GM19468 (cell line): ENCODE results near the gene MRPL21.

Source experiments
- ATAC-seq: cut with Tn5 transposase; IDR thresholded peaks from one replicate; pipeline ENCODE4 v1.9.1; 2021; ENCODE audit warnings: mild to moderate bottlenecking, moderate library complexity, moderate number of reproducible peaks; ENCODE audit not compliant: unreplicated experiment; ENCODE audit errors: extremely low read depth

The MRPL21 gene

DNA sequence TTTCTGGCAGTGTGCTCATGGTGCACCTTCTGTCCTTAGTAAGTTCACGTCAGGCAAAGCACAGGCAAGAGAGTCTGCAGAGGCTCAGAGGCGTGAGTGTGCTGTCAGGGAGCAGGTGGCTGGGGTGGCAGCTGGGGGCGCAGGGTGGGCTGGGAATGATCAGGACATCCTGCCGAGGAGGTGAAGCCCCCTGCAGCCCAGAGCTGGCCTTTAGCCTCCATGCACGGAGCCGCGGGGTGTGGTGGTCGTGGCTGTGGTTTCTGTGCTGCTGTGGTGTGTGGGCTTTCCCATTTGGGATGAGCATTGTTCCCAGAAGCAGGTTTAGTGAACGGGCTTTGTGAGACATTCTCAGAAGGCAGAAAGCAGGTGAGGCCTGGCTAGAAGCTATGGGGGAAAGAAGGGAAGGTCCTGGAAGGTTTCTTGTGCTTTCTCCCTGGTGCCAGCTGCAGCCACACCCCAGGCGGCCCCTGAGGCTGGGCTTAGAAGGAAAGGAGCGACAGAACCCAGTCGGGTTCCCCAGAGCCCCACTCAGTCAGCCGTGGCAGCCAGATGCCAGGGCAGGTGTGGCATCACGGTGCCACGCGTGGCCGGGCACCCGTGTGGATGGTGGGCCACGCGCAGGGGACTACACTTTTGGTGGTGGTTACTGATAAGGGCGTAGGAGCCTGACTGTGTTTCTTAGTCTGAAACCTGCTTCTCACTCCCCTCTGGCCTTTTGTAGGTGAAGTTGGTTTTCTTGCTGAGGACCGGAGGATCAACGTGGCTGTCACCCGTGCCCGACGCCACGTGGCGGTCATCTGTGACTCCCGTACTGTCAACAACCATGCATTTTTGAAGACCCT is 32.1 kb upstream of the MRPL21 start:
- ATAC-seq, result no peak

DNA sequence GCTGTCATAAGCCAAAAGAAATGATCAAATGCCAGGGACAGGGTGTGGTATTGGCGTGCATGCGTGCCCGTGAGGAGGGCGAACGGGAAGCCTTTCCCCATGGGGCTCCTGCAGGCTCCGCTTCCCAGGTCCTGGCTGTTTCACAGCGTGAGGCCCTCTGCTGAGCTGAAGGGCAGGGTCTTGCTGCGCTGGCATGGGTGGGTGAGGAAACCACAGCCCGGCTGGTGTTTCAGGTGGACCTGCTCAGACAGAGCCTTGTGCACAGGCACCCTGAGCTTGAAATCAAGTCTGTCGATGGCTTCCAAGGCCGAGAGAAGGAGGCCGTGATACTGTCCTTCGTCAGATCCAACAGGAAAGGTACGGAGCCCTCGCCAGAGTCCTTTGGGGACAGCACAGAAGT is 31.4 kb upstream of the MRPL21 start:
- no peak for ATAC-seq

DNA sequence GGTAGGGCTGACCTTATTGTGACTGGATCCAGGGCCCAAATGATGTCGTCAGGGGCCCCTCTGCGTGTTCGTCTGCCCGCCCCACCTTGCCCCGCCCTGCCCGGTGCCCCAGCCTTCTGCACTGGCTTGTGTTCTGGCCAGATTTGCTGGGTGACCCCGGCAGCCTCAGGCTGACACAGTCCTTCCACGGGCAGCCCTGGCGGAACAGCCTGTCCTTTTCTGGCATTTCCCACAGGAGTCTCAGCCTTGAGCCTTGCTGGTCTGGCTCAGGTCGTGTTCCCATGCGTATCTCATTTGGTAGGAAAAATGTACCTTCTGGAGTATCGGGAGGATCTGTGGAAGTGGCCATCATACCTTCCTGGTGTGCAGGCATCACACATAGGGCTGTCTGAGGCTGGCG is 31.0 kb upstream of the MRPL21 start:
- ATAC-seq, result no peak

DNA sequence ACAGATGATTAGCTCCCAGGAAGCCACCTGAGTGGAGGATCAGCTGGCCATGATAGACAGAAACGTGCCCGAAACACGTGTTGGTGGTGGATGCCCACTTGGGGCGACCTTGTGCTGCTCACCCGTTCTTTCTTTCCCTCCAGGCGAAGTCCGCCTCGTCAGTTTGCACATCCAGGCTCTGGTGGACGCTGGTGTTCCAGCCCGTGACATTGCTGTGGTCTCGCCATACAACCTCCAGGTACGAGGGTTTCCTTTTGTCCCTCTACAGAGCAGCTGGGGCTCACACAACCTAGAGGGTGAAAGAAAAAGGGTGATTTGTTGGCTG is 30.7 kb upstream of the MRPL21 start:
- ATAC-seq, result no peak

DNA sequence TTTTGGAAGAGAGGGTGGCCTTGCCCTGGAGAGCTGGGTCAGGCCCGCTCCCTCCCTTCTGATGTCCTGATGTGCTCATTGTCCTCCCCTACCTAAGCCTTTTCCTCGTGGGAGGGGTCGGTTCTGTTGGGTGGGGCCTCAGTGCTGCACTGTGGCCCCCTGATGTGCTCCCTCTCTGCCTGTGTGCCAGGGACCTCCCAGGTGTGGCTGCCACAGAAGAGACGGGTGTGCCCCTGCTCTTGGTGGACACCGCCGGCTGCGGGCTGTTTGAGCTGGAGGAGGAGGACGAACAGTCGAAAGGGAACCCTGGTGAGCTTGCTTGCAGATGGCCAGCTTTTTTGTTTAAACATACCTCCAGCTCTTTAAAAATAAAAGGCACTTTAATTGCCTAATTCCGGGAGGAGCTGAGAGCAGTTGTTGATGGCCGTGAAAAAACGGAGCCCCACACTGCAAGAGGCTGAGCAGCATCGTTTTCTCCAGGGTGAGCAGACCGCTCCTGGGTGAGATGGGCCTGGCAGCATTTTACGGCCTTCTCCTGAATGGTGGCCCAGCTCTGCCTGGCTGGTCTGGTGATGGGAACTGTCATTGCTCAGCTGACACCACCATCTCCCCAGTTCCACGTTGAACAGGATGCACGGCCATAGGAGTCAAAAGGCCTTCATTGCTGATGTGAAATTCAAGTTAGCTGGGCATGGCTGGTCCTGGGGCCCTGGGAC is 30.1 kb upstream of the MRPL21 start:
- no peak for ATAC-seq

DNA sequence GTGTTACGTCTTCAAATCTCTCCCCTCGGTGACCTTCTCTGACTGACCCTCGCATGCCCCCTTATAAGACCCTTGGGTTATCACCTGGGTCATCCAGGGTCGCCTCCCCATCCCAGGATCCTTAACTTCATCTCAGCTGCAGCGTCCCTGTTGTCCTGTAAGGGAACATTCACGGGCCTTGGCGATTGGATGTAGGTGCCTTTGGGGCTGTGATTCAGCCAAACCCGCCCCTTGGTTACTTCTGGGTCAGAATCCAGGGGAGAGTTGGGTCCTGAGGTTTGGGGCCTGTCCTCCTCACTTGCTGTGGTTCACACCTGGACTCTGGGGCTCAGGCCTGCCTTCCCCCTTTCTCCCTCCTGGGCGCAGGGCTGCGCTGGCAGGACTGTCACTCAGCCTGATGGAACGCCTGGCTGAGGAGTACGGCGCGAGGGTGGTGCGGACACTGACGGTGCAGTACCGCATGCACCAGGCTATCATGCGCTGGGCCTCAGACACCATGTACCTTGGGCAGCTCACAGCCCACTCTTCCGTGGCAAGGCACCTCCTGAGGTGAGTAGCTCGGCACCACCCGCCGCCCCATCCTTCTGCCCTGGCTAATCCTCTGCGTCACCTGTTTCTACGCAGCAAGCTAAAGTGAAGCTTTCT is 29.4 kb upstream of the MRPL21 start:
- no peak for ATAC-seq

DNA sequence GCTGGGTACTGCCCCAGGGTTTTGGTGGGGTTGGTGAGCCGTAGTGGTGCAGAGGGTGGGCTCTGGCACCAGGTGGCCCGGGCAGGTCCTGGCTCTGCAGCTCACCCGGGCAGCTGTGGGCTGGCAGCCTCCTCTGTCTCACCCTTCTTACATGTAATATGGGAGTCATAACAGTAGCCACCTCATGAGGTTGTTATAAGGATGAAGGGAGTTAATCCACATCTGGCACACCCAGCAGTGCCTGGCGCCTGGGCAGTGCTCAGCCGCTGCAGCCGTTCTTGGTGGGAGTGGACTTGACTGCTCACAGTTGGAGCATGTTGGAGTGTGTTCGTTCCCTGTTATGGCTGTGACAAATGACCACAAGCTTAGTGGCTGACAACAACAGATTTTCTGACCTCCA is 28.7 kb upstream of the MRPL21 start:
- ATAC-seq, result no peak

DNA sequence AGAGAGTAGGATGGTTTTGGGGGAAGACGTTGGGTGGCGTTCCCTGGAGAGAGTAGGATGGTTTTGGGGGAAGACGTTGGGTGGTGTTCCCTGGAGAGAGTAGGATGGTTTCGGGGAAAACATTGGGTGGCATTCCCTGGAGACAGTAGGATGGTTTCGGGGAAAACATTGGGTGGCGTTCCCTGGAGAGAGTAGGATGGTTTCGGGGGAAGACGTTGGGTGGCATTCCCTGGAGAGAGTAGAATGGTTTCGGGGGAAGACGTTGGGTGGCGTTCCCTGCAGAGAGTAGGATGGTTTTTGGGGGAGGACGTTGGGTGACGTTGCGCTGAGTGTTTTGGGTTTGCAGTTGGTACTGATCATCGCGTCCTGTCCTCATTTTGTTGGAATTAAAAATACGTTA is 28.3 kb upstream of the MRPL21 start:
- ATAC-seq, result no peak

DNA sequence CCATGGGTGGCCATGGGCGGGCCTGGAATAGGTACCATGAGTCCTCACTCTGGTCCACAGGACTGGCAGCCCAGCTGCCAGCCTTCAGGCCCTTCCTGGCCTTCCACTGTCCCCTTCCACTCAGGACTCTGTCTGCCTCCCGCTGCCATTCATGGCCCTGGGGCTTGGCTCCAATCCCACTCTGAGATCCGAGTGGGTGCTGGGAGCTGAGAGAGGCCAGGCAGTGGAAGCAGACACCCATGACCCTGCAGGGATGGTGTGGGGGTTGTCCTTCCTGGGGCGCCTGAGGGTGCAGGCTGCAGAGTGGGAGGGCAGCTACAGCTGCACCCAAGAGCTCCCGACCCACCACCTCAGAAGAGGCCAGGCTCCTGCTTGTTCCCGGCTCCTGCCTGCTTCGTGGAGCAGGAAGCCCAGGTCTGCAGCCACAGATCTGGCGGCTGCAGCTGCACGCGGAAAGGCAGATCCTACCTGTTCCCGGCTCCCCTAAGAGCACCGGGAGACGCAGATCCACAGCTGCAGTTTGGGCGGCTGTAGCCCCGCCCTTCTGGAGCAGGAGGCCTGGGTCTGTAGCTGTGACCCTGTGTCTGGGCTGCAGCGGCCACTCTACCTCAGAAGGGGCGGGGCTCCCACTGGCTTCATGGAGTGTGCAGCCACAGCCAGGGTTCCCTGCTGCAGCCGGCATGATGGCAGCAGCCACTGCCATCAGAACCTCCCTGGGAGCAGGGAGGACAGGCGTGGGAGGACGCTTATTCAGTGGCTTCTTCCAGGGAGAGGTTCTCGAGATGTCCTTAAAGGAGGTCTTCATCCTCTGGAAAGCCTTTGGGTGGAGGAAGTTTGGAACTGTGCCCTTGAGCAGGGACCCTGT is 27.6 kb upstream of the MRPL21 start:
- ATAC-seq, result no peak

DNA sequence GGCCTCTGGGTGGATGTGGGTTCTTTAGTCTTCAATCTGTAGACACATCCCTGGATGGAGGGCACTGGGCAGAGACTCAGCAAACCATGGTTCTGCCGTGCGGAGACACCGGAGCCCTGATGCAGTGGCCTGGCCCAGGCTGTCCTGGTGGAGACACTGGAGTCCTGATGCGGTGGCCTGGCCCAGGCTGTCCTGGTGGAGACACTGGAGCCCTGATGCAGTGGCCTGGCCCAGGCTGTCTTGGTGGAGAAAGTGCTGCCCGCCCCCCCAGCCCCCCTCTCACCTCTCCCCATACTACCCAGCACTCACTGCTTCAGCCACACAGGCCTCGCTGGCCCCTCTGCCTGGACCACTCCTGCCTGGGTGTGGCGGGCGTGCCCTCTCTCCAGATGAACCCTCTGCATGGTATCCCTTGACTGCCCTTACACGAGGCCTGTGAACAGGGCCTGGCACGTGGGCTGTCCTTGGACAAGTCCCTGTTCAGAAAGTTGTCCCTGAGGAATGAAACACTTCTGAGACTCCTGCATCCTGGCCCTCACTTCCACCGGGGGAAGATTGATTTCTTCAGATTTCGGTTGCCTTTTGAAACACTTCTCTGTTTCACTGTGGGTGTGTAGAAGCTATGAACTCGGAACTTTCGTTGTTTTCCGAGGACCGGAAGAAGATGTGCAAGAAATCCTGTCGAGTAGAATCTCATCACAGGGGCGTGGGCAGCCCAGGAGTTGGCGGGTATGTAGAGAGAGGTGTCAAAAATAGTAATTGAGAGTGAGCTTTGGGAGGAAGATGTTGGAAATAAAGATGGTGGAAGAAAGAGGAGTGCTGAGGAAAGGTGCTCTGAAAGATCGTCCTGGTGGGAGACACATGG is 26.3 kb upstream of the MRPL21 start:
- ATAC-seq, result no peak

DNA sequence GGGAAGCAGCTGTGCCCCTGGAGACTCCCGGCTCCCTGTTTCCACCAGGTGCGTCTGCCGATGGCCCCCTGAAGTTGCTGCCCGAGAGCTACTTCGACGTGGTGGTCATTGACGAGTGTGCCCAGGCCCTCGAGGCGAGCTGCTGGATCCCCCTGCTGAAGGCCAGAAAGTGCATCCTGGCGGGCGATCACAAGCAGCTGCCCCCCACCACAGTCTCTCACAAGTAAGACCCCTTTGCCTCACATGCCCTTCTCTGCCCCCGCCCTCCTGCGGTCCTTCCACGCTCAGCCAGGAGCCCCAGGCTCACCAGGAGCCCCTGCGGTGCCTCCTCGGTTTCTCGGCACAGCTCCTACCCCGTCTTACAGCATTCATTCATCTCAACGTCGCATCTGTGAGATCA is 25.5 kb upstream of the MRPL21 start:
- no peak for ATAC-seq

DNA sequence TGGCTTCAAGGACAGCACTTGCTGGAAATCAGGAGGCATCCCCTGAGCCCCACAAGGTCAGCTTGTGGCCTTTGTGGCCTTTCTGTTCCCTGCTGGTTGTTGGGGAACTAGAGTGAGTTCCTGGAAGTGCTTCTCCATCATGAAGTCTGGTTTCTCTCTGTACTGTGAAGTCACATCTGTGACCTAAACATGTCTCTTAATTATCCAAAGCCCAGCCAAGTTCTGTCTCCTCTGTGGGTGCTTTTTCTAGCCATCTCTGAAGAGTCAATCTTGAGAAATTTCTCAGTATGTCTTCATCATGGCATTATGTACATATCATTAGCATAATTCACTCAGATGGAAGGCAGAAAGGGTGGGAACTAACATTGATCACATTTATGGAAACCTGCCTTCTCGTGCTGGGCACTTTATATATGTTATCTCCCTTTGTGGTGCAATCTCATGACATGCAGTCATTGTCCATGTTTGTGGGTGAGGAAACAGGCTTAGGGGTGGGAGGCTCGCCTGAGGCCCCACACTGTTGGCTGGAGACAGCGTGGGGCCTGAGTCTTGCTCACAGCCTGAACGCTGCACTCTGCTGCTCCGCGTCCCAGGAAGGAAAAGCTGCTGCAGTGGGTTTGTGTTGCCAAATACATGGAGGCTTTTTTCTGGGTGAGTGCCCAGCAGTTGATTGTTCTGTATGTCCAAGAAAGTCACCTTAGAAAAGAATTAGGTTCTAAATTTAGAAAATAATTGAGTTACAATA is 24.7 kb upstream of the MRPL21 start:
- ATAC-seq, result no peak

DNA sequence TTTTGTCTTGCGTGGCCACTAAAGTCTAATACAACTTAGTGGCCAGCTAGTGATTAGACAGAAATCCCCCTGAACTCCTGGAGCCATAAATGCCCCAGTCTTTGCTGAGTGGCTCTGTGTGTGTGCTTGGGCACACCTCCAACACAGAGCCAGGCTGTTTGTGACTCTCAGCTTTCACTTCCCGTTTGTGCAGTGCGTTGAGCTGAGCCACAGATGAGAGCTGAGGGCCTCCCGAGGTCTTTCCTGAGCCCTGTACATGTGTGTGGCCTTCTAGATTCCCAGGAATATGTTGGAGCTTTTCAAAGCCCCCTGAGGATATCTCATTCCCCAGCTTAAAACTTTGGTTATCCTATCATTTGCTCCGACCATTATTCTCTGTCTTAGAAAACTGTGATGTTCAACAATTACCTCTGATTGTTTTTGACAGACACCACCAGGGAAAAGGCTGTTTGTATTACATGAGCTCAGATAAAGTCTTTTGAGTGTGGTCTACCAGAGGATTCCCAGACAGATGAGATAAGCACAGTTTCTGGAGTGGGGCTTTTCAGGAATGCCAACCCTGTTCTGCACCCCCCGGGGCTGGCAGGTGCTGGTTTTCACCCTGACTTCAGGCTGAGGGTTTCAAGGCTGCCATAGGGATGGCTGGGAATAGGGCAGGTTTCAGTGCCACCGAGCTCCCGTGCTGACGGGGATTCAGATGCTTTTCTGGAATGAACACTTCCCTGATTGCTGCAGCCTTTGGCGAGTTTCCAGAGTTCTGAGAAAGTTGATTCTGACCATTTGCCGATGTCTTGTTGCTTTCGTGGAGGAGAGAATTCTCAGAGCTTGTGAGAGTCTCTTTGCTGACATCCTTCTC is 23.9 kb upstream of the MRPL21 start:
- ATAC-seq, result no peak

DNA sequence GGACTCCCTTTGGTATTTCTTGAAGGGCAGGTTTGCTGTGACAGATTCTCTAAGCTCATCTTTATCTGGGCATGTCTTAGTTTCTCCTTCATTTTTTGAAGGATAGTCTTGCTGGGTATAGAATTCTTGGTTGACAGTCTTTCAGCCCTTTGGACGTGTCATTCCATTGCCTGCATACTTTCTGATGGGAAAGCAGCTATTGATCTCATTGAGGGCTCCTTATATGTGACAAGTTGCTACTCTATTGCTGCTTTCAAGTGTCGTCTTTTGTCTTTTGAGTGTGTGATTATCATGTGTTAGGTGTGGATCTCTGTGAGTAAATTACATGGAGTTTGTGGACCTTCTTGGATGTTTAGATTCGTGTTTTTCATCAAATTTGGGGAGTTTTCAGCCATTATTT is 22.0 kb upstream of the MRPL21 start:
- no peak for ATAC-seq

DNA sequence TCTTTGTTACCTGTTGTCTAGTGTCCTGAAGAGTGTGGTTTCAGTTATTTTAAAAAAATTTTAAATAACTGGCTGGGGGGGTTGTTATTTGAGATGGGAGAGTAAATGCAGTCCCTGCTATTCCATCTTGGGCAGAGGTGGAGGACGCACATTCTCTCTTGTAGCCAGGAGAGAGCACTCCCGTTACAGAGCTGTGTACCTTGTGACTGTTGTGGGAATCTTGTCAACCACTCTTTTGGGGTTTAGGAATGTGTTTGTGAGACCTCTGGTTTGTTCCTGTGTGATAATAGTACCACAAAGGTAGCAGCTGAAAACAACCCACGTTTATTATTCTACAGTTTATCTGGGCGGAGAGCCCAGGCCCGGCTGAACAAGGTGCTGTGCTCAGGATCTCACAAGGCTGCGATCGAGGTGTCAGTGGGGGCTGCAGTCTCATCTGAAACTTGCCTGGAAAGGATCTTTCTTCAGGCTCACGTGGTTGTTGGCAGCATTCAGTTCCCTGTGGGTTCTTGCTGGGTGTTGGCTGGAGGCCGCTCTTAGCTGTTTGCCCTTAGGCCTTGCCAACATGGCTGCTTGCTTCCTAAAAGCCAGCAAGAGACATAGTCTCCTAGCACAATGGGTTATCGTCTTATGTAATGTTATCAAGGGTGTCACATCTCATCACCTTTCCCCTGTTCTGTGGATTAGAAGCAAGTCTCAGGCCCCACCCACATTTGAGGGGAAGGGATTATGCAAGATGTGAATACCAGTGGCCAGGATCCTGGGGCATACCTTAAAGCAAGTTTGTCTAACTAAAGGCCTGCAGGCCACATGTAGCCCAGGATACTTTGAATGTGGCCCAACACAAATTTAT is 20.7 kb upstream of the MRPL21 start:
- no peak for ATAC-seq

DNA sequence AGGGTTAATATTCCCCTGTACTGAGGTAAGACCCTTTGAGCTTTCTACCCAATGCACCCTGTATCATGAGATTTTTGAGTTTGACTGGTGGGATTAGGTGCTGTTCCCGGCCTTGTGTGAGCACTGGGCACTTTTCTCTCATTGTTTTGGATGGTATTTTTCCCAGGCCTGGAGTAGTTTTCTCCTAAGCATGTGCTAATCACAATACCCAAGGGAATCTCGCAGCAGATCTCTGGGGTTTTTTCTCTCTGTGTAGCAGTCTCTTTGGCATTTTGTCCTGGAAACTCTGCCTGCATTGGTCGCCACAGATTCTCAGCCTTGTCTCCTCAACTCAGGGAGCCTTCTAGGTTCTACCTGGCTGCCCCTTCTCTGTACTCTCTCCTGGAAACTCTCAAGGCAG is 20.0 kb upstream of the MRPL21 start:
- ATAC-seq, result no peak

DNA sequence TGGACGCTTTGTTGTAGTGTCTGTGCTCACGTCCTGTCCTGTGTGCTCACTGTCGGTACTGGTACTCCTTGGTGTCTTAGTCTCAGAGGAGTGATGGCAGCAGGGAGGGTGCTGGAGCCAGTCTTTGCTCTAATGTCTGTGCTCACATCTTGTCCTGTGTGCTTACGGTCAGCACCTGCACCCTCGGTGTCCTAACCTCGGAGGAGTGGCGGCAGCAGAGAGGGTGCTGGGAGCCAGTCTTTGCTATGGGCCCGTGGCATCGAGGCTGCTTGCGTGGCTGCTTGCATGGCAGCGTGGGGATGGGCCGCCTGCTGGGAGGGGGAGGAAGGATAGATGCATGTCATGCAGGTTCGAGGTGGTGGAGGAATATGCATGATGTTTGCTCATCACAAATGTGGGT is 12.8 kb upstream of the MRPL21 start:
- no peak for ATAC-seq
